Measurements from ENCODE around the gene AHCYL2.

DNA sequence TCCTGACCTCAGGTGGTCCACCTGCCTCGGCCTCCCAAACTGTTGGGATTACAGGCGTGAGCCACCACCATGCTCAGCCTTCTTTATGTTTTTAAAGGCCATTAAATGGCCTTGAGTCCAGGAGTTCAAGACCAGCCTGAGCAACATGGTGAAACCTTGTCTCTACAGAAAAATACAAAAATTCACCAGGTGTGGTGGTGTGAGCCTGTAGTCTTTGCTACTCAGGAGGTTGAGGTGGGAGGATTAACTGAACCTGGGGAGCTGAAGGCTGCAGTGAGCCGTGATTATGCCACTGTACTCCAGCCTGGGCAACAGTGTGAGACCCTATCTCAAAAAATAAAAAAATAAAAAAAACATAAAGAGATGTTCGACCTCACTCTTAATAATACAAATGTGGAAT lies 25.4 kb upstream of the AHCYL2 start:
- TF ChIP-seq, protein P1, sequence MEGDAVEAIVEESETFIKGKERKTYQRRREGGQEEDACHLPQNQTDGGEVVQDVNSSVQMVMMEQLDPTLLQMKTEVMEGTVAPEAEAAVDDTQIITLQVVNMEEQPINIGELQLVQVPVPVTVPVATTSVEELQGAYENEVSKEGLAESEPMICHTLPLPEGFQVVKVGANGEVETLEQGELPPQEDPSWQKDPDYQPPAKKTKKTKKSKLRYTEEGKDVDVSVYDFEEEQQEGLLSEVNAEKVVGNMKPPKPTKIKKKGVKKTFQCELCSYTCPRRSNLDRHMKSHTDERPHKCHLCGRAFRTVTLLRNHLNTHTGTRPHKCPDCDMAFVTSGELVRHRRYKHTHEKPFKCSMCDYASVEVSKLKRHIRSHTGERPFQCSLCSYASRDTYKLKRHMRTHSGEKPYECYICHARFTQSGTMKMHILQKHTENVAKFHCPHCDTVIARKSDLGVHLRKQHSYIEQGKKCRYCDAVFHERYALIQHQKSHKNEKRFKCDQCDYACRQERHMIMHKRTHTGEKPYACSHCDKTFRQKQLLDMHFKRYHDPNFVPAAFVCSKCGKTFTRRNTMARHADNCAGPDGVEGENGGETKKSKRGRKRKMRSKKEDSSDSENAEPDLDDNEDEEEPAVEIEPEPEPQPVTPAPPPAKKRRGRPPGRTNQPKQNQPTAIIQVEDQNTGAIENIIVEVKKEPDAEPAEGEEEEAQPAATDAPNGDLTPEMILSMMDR (IDR thresholded peaks at IDR 0.05) = no peak
- TF ChIP-seq SIN3A (IDR thresholded peaks at IDR 0.05; ENCODE audit: borderline replicate concordance, insufficient read depth, low read depth, low read length) (no peak), TCF7L2 (IDR thresholded peaks at IDR 0.05; ENCODE audit: low read depth, low read length) (no peak)
